Endothelial cell of umbilical vein (primary cell): ENCODE data around the gene LRRC8B. TPM values are rescaled to one million over a fixed set of nuclear protein-coding genes. Genes with fewer than 3 reads are reported as not detected.
A peak's percentile ranks its signal among the peaks of the same experiment; 100 is the strongest.

Source experiments
- BruUV-seq: library from RNA; stranded (reverse); fragments of 400-500 nt; replicated peaks from 2 replicates; lab custom pipeline; 2021; lab: Mats Ljungman, UMichigan
- CTCF ChIA-PET: fragments of 300-600, 350-600 bp; sonication (Branson Sonifier 250); formaldehyde crosslinking; loops from one replicate; lab custom pipeline; 2021; ENCODE audit warnings: antibody characterized with exemption, inconsistent platforms; lab: Charles Lee
- POLR2A ChIA-PET: fragments of 300-600, 350-600 bp; sonication (Branson Sonifier 250); formaldehyde crosslinking; loops from one replicate; lab custom pipeline; 2021; ENCODE audit warnings: antibody characterized with exemption, inconsistent platforms; lab: Charles Lee
- DNase-seq: peaks from one replicate; pipeline ENCODE4 v3.0.0-alpha.2; 2011; ENCODE audit warnings: low read depth, low spot score
- FAIRE-seq: peaks from 2 replicates; lab custom pipeline; 2011; peaks lifted over from hg19 to GRCh38; lab: Jason Lieb, UNC
- H2AFZ ChIP-seq: 2 replicates; pipeline ENCODE4 v1.6.0; 2012; ENCODE audit warnings: low read depth, low read length, control low read depth, inconsistent platforms
- H3K27ac ChIP-seq: 2 replicates; pipeline ENCODE4 v1.5.1; 2011; ENCODE audit warnings: low read depth, mild to moderate bottlenecking, control low read depth, low read length, moderate library complexity; ENCODE audit not compliant: insufficient read depth
- H3K27me3 ChIP-seq, 2 experiments: 2 replicates each; pipeline versions ENCODE4 v1.6.0 to v1.6.1; 2011; ENCODE audit warnings: low read length in 2 of 2, mixed read lengths in 1 of 2; ENCODE audit not compliant: control insufficient read depth in 2 of 2, insufficient read depth in 2 of 2
- H3K36me3 ChIP-seq, 2 experiments: 2 replicates in 1 of 2; 3 replicates in 1 of 2; pipeline ENCODE4 v1.5.1; 2011; ENCODE audit warnings: low read length in 2 of 2, mild to moderate bottlenecking in 1 of 2, moderate library complexity in 1 of 2; ENCODE audit not compliant: control insufficient read depth in 2 of 2, insufficient read depth in 2 of 2; ENCODE audit errors: extremely low read depth in 1 of 2
- H3K4me1 ChIP-seq: 3 replicates; pipeline ENCODE4 v1.5.1; 2011; ENCODE audit warnings: mild to moderate bottlenecking, low read length; ENCODE audit not compliant: control insufficient read depth, insufficient read depth; ENCODE audit errors: extremely low read depth
- H3K4me2 ChIP-seq: 2 replicates; pipeline ENCODE4 v1.6.1; 2011; ENCODE audit warnings: low read length, control low read depth, mixed read lengths; ENCODE audit not compliant: insufficient read depth
- H3K4me3 ChIP-seq, 3 experiments: fragments of 200-600 bp in 1 of 3; sonication (generic), shearing (Covaris generic) in 1 of 3; replicated peaks in 1 of 3; 2 replicates each; pipeline ENCODE4 v1.5.1; 2011 to 2016; ENCODE audit warnings: control low read depth in 3 of 3, low read length in 3 of 3, mild to moderate bottlenecking in 2 of 3, inconsistent platforms in 1 of 3, low read depth in 1 of 3, moderate library complexity in 1 of 3; ENCODE audit not compliant: insufficient read depth in 1 of 3
- H3K79me2 ChIP-seq: 2 replicates; pipeline ENCODE4 v1.6.0; 2012; ENCODE audit warnings: low read length, inconsistent platforms; ENCODE audit not compliant: control insufficient read depth, insufficient read depth
- H3K9ac ChIP-seq: replicated peaks from 2 replicates; pipeline ENCODE3; 2011; ENCODE audit warnings: low read length, control low read depth; ENCODE audit not compliant: insufficient read depth; ENCODE audit errors: extremely low read depth
- H3K9me1 ChIP-seq: replicated peaks from 3 replicates; pipeline ENCODE4 v1.6.0; 2011; ENCODE audit warnings: mild to moderate bottlenecking, low read length; ENCODE audit not compliant: control insufficient read depth, insufficient read depth; ENCODE audit errors: extremely low read depth
- H3K9me3 ChIP-seq: replicated peaks from 2 replicates; pipeline ENCODE4 v1.5.1; 2012; ENCODE audit warnings: low read length, inconsistent platforms; ENCODE audit not compliant: control insufficient read depth, insufficient read depth
- H4K20me1 ChIP-seq: replicated peaks from 2 replicates; pipeline ENCODE3; 2011; ENCODE audit warnings: mild to moderate bottlenecking, low read length; ENCODE audit not compliant: control insufficient read depth, insufficient read depth; ENCODE audit errors: extremely low read depth
- FOS ChIP-seq: IDR thresholded peaks from 2 replicates; pipeline ENCODE4 v1.6.1; 2011; ENCODE audit warnings: mild to moderate bottlenecking, low read length, moderate library complexity, borderline replicate concordance; ENCODE audit not compliant: insufficient read depth
- GATA2 ChIP-seq: IDR thresholded peaks from 2 replicates; pipeline ENCODE4 v1.7.0; 2011; ENCODE audit warnings: low read depth, mild to moderate bottlenecking, moderate library complexity, mixed read lengths, low read length; ENCODE audit not compliant: insufficient read length, insufficient read depth
- POLR2A ChIP-seq: IDR thresholded peaks from 2 replicates; pipeline ENCODE4 v1.6.1; 2012; ENCODE audit warnings: low read depth, mild to moderate bottlenecking, control low read depth, low read length
- dilution Hi-C: fragments of 300-500 bp; cut with MboI; formaldehyde crosslinking; loops from one replicate; pipeline ENCODE4 v1.15.0; 2019; ENCODE audit warnings: low sequenced_read_pairs; ENCODE audit not compliant: extremely low pct_ligation_motif_present
- intact Hi-C: fragments of 100-400 bp; cut with micrococcal nuclease; formaldehyde crosslinking; loops from one replicate; pipeline ENCODE4 v1.10.0; 2022
- polyA plus RNA-seq, 4 experiments: library from polyadenylated mRNA; depleted of rRNA in 3 of 4; stranded (reverse) in 3 of 4; unstranded in 1 of 4; fragments of >200 nt; gene quantifications; 2 replicates each; pipeline versions ENCODE4 v1.2.1 to v1.2.3, GENCODE V29; 2011 to 2012; ENCODE audit warnings: missing spikeins in 1 of 4
- total RNA-seq: library from RNA; stranded (reverse); gene quantifications from 2 replicates; pipeline ENCODE4 v1.2.3, GENCODE V29; 2021

Gene LRRC8B
- total and polyA plus RNA-seq, 2 donors (not counting 3 experiments of a cell fraction or from before 2014, with no cell fraction given) = 15.2 to 15.8 TPM

- Histone ChIP-seq H3K4me2 (peak overlapping the region; percentile 96), H3K4me3 (peak overlapping the region; percentile 72 to 100 (median 99)), H3K79me2 (peaks cover 54% of the 10 kb centered on the region), H3K27me3 (no peaks in the 10 kb centered on the region), H3K36me3 (no peaks in the 10 kb centered on the region), H3K4me1 (peaks cover 32% of the 10 kb centered on the region), H3K27ac (peak overlapping the region; percentile 97), H4K20me1 (no peaks in the 10 kb centered on the region), H3K9me1 (no peaks in the 10 kb centered on the region), H3K9ac (peak overlapping the region; percentile 99), H3K9me3 (no peaks in the 10 kb centered on the region), H2AFZ (peak overlapping the region; percentile 39)
- POLR2A ChIA-PET = interaction anchor here (2.4 to 2.6 kb wide), 2 partner anchors 129 kb away, joined by 8 to 16 read pairs; no protein-coding TSS in a partner anchor
- intact Hi-C loops (loop anchor here (1.0 to 5.0 kb wide), 5 partner anchors 123 to 642 kb away; partner anchors contain the start of genes KYAT3, RBMXL1 and ZNF326), dilution Hi-C loops (no loop called here)
- no peak for FAIRE-seq
- BruUV-seq = TSS peak; percentile 26
- peak; percentile 55 for DNase-seq
- TF ChIP-seq FOS = no peak
- no peak for TF ChIP-seq GATA2
- TF ChIP-seq POLR2A = peak; percentile 42
- CTCF ChIA-PET = interaction anchor here (1.4 to 10.8 kb wide), 8 partner anchors 12 to 130 kb away, joined by 4 to 230 read pairs (median 8); no protein-coding TSS in a partner anchor
Measured at GRCh38 chr1:89633800-89634625, 109.4 kb downstream of the LRRC8B start.
